ENCODE data around the gene PGRMC2.
A peak's percentile ranks its signal among the peaks of the same experiment; 100 is the strongest.

The PGRMC2 gene

DNA sequence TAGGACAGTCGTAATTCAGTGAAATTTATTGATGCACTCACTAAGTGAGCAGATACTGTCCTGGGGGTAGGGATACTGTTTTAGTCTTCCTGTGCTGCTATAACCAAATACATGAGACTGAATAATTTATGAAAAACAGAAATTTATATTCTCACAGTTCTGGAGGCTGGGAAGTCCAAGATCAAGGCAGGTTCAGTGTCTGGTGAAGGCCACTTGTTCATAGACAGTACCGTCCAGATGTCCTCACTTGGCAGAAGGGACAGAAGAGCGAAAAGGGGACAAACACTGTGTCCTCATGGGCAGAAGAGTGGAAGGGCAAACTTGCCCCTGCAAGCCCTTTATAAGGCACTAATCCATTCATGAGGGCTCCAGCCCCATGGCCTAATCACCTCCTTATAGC, 45.6 kb downstream of the PGRMC2 start:
- peak overlapping the region; percentile 56 for H3K9ac ChIP-seq (ENCODE audit: low read length)
- H3K27me3 ChIP-seq (replicated peaks; ENCODE audit: control insufficient read depth, insufficient read depth, low read length), result no peaks in the 10 kb centered on the region
- H3K9me3 ChIP-seq (ENCODE audit: control insufficient read depth, low read length), result no peaks in the 10 kb centered on the region
- no peaks in the 10 kb centered on the region for H3K36me3 ChIP-seq (ENCODE audit: control insufficient read depth, insufficient read depth, low read length, severe bottlenecking)
- H3K4me3 ChIP-seq (ENCODE audit: low read length), result peak overlapping the region; percentile 37
- peaks cover 27% of the 10 kb centered on the region for H3K4me1 ChIP-seq (ENCODE audit: control insufficient read depth, insufficient read depth, low read length)
- no peak for DNase-seq (ENCODE audit: low read depth)

DNA sequence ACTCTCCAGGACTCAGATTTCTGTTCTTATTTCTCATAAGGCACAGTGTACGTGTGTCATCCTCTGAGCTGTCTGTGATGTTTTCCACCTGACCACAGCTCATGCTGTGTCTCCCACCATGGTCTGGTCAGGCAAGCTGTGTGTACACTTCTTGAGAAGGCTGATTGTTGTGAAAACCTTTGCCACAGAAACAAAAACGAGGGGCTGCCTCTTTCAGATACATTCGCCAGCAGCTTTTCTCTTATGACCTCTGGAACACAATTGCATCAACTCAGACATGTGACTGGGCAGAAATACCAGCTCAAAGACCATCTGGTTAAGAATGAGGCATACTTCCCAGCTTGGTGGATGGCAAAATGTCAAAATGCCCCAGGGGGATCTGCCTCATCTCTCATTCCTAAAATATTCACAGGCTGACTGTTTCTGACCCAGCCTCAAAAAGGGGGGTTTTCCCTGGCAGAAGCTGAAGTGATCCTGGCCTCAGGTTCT, 46.1 kb downstream of the PGRMC2 start:
- Histone ChIP-seq H3K36me3 (ENCODE audit: control insufficient read depth, insufficient read depth, low read length, severe bottlenecking) (no peaks in the 10 kb centered on the region), H3K9me3 (ENCODE audit: control insufficient read depth, low read length) (no peaks in the 10 kb centered on the region), H3K9ac (ENCODE audit: low read length) (peak overlapping the region; percentile 56), H3K4me3 (ENCODE audit: low read length) (peak overlapping the region; percentile 45), H3K4me1 (ENCODE audit: control insufficient read depth, insufficient read depth, low read length) (peaks cover 27% of the 10 kb centered on the region), H3K27me3 (replicated peaks; ENCODE audit: control insufficient read depth, insufficient read depth, low read length) (no peaks in the 10 kb centered on the region)
- DNase-seq (ENCODE audit: low read depth), result peak; percentile 95

DNA sequence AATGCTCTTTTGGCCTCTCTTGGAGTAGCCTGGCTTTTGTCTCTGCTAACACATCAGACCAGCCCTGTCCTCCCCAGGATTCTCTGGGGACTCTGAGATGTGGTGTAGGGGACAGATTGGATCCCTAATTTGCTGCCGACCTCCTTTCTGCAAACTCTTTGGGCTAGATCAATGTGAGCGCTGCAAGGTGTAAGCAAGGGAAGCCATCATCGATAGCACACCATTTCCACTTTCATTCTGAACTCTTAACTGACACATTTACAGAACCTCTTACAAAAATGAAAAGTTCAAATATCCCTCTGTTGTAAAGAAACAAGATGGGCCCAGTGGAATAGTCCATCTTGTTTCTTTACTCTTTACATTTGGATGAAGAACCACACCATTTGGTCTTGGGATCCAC, 46.6 kb downstream of the PGRMC2 start:
- Histone ChIP-seq H3K9me3 (ENCODE audit: control insufficient read depth, low read length) (no peaks in the 10 kb centered on the region), H3K27me3 (replicated peaks; ENCODE audit: control insufficient read depth, insufficient read depth, low read length) (no peaks in the 10 kb centered on the region), H3K4me1 (ENCODE audit: control insufficient read depth, insufficient read depth, low read length) (peaks cover 27% of the 10 kb centered on the region), H3K4me3 (ENCODE audit: low read length) (peak overlapping the region; percentile 45), H3K9ac (ENCODE audit: low read length) (peak overlapping the region; percentile 56), H3K36me3 (ENCODE audit: control insufficient read depth, insufficient read depth, low read length, severe bottlenecking) (no peaks in the 10 kb centered on the region)
- no peak for DNase-seq (ENCODE audit: low read depth)

DNA sequence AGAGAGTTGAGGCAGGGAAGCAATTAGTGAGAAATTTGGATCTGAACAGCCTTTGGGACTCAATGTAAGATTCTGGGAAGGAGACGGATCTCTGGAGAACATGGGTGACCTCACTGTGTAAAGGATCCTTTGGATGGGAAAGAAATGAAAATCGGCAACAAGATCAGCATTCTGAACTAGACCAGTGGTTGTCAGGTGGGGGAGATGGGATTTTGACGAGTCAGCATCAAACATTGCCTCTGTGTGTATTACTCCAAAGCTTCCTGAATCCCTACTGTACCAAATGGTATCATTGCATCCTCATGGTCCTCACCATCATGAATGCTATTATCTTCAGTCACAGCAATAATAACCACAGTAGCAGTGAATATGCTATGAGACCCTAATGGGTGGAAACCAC, 52.8 kb downstream of the PGRMC2 start:
- no peak overlapping the region for H3K9ac ChIP-seq (ENCODE audit: low read length)
- H3K36me3 ChIP-seq (ENCODE audit: control insufficient read depth, insufficient read depth, low read length, severe bottlenecking), result no peaks in the 10 kb centered on the region
- no peak for DNase-seq (ENCODE audit: low read depth)
- no peaks in the 10 kb centered on the region for H3K9me3 ChIP-seq (ENCODE audit: control insufficient read depth, low read length)
- no peaks in the 10 kb centered on the region for H3K27me3 ChIP-seq (replicated peaks; ENCODE audit: control insufficient read depth, insufficient read depth, low read length)
- H3K4me1 ChIP-seq (ENCODE audit: control insufficient read depth, insufficient read depth, low read length), result no peaks in the 10 kb centered on the region
- H3K4me3 ChIP-seq (ENCODE audit: low read length), result no peak overlapping the region

DNA sequence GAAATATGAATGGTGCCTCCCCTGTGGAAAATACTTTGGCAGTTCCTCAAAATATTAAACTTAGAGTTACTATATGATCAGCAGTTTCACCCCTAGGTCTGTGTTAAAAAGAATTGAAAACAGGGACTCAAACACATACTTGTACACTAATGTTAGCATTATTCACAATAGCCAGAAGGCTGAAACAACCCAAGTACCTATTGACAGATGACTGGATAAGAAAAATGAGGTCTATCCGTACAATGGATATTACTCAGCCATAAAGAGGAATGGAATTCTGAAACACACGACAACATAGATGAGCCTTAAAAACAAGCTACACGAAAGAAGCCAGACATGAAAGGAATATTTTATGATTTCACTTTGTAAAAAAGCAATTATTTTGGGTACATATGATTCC, 54.9 kb downstream of the PGRMC2 start:
- Histone ChIP-seq H3K9me3 (ENCODE audit: control insufficient read depth, low read length) (no peaks in the 10 kb centered on the region), H3K4me3 (ENCODE audit: low read length) (no peak overlapping the region), H3K9ac (ENCODE audit: low read length) (no peak overlapping the region), H3K27me3 (replicated peaks; ENCODE audit: control insufficient read depth, insufficient read depth, low read length) (no peaks in the 10 kb centered on the region), H3K4me1 (ENCODE audit: control insufficient read depth, insufficient read depth, low read length) (peaks cover 13% of the 10 kb centered on the region), H3K36me3 (ENCODE audit: control insufficient read depth, insufficient read depth, low read length, severe bottlenecking) (no peaks in the 10 kb centered on the region)
- no peak for DNase-seq (ENCODE audit: low read depth)

DNA sequence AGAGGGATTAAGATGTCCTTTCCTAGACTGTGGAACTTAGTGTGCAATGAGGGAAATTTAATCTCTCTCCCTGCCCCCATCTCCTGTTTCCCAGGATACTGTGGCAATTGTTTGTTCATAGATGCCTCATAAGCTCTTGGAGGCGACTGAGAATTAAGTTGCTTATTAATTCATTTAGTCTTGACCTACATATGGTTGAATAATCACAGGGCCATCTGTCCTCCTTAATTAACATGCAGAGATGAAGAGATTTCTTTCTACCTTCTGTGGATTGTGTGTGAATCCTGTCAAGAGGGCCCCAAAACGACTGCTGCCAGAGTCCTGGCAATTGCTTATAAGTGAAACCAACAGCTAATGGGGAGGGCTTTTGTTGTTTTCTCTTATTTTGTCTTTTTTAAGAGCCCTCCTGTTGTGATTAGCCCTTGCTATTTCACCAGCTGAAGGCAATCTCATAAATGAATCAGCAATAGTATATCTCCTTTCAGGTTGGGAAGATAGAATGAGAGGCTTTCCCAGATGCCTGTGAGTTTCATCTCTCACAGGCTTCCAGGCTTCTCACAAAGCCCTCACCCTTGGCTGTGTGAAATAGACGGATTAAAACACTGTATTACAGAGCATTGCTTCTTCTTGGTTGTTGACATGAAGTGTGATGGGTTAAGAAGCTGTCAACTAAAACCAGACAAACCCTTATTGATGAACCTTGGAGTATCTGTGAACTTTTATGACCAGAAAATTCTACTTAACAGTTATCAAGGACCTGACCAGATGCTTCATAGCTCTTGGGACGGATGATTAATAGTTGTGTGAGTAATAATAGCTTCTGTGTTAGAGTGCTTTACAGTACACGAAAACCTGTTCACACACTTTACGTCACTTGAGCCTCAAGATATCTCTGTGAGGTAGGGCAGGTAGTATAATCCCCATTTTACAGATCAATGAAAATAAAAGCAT, 58.5 kb downstream of the PGRMC2 start:
- no peak overlapping the region for H3K9ac ChIP-seq (ENCODE audit: low read length)
- no peaks in the 10 kb centered on the region for H3K36me3 ChIP-seq (ENCODE audit: control insufficient read depth, insufficient read depth, low read length, severe bottlenecking)
- peak; percentile 36 for DNase-seq (ENCODE audit: low read depth)
- H3K4me3 ChIP-seq (ENCODE audit: low read length), result no peak overlapping the region
- peaks cover 28% of the 10 kb centered on the region for H3K4me1 ChIP-seq (ENCODE audit: control insufficient read depth, insufficient read depth, low read length)
- no peaks in the 10 kb centered on the region for H3K27me3 ChIP-seq (replicated peaks; ENCODE audit: control insufficient read depth, insufficient read depth, low read length)
- no peaks in the 10 kb centered on the region for H3K9me3 ChIP-seq (ENCODE audit: control insufficient read depth, low read length)

DNA sequence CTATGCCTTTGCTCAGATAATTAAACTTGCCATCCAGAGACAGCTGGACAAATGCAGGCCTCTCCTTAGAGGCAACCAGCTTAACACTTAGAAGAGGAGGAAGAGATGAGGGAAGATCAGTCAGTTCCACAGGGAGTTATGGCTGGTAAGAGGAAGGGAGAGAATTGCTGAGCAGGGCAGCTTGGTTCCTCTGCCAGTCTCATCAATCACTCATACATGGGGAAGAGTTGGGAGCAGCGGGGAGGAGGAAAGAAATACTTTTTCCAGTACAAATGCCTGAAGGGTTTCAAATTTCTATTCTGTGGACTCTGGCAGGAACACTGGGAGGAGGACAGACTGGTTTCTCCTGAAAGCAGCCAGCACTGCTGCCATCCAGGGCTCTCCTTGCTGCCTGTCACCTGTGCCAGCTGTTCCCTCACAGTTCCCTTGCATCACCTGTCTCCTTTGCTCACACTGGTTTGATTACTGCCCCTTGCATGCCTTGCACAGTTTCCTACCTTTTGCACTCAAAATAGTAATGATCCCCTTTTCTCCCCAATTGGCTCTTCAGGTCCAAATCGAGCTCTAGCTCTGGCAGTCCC, 59.5 kb downstream of the PGRMC2 start:
- DNase-seq (ENCODE audit: low read depth), result peak; percentile 50
- no peaks in the 10 kb centered on the region for H3K36me3 ChIP-seq (ENCODE audit: control insufficient read depth, insufficient read depth, low read length, severe bottlenecking)
- no peak overlapping the region for H3K4me3 ChIP-seq (ENCODE audit: low read length)
- no peaks in the 10 kb centered on the region for H3K9me3 ChIP-seq (ENCODE audit: control insufficient read depth, low read length)
- H3K4me1 ChIP-seq (ENCODE audit: control insufficient read depth, insufficient read depth, low read length), result peaks cover 28% of the 10 kb centered on the region
- no peaks in the 10 kb centered on the region for H3K27me3 ChIP-seq (replicated peaks; ENCODE audit: control insufficient read depth, insufficient read depth, low read length)
- H3K9ac ChIP-seq (ENCODE audit: low read length), result no peak overlapping the region

DNA sequence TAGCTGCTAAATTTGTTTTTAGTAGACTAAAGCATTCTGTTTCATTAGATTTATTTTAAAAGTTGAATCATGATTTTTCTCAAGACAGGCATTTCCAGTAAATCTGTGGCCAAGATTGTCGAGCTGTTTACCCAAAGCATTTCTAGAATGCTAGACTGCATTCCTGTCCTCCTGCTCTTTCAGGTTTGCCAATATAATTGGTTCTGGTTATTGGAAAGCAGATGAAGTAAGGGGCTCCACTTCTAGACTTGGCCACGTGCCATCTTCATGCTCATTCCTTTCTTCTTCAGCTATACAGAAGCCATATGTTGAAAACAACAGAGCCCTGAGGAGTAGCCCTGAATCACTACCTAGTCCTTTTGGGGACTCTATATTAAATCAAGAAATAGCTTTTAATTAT, 62.5 kb downstream of the PGRMC2 start:
- Histone ChIP-seq H3K36me3 (ENCODE audit: control insufficient read depth, insufficient read depth, low read length, severe bottlenecking) (no peaks in the 10 kb centered on the region), H3K9me3 (ENCODE audit: control insufficient read depth, low read length) (no peaks in the 10 kb centered on the region), H3K4me1 (ENCODE audit: control insufficient read depth, insufficient read depth, low read length) (peaks cover 40% of the 10 kb centered on the region), H3K27me3 (replicated peaks; ENCODE audit: control insufficient read depth, insufficient read depth, low read length) (no peaks in the 10 kb centered on the region), H3K9ac (ENCODE audit: low read length) (no peak overlapping the region), H3K4me3 (ENCODE audit: low read length) (no peak overlapping the region)
- DNase-seq (ENCODE audit: low read depth), result peak; percentile 85

DNA sequence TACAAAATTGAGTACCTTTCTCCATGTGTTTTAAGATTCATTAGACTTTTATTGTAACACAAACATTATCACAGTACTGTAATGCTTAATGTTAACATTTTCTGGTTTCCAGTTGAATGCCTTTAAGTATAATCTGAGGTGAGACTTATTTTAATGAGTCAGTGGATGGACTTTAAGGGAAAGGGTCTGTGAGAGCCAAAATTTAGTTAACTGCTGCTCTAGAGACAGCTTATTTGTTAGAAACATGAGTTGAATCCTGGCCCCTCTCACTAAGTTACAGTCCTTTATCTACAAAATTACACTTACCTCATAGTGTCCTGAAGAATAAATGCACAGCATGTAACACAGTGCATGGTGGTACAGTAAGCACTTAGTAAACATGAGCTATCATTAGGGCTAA, 66.0 kb downstream of the PGRMC2 start:
- Histone ChIP-seq H3K9me3 (ENCODE audit: control insufficient read depth, low read length) (no peaks in the 10 kb centered on the region), H3K36me3 (ENCODE audit: control insufficient read depth, insufficient read depth, low read length, severe bottlenecking) (no peaks in the 10 kb centered on the region), H3K27me3 (replicated peaks; ENCODE audit: control insufficient read depth, insufficient read depth, low read length) (no peaks in the 10 kb centered on the region), H3K9ac (ENCODE audit: low read length) (peak overlapping the region; percentile 34), H3K4me1 (ENCODE audit: control insufficient read depth, insufficient read depth, low read length) (peaks cover 24% of the 10 kb centered on the region), H3K4me3 (ENCODE audit: low read length) (no peak overlapping the region)
- no peak for DNase-seq (ENCODE audit: low read depth)

DNA sequence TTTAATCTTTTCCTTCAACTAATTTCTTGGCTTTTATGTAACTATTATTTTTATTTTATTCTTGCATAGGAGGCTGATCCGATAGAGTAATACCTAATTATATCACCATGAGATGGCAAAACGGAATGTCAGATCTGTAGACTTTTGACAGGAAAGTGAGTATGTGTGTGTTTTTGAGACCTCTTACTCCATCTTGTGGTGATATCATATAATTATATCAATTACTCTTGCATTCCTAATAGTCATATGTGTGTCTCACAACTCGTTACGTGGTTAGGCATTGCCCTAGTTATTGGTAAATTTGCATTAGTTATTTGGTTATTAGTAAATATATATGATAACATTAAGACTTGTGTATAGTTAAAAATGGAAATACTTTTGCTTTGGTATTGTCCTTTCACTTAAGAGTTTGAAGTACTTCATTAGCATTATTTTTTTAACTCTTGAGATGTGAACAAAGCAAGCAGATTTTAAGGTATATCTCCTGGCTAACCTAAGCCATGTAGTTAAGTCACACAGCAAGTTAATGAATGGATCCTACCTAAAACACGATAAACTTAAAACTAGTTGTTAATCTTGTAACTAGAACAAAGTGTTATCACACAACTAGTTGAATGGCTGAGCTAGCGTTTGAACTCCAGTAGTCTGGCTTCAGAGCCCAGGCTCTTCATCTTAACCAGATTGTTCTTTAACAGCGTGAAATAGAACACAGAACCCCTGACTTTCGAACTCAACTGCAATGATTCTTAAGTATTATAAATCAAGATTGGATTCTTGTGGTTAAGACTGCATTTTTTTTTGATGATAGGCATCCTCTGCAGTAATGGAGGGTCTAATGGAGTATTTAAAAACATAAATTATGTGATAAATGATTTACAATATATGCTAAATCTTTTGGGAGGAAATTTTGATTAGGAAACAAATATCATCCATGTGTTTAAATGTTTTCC, 67.1 kb downstream of the PGRMC2 start:
- no peaks in the 10 kb centered on the region for H3K36me3 ChIP-seq (ENCODE audit: control insufficient read depth, insufficient read depth, low read length, severe bottlenecking)
- peak; percentile 50 for DNase-seq (ENCODE audit: low read depth)
- peak overlapping the region; percentile 43 for H3K4me3 ChIP-seq (ENCODE audit: low read length)
- H3K9me3 ChIP-seq (ENCODE audit: control insufficient read depth, low read length), result no peaks in the 10 kb centered on the region
- H3K4me1 ChIP-seq (ENCODE audit: control insufficient read depth, insufficient read depth, low read length), result peaks cover 24% of the 10 kb centered on the region
- peak overlapping the region; percentile 37 for H3K9ac ChIP-seq (ENCODE audit: low read length)
- H3K27me3 ChIP-seq (replicated peaks; ENCODE audit: control insufficient read depth, insufficient read depth, low read length), result no peaks in the 10 kb centered on the region
